ENCODE measurements around the gene TTLL10.

Gene TTLL10

DNA sequence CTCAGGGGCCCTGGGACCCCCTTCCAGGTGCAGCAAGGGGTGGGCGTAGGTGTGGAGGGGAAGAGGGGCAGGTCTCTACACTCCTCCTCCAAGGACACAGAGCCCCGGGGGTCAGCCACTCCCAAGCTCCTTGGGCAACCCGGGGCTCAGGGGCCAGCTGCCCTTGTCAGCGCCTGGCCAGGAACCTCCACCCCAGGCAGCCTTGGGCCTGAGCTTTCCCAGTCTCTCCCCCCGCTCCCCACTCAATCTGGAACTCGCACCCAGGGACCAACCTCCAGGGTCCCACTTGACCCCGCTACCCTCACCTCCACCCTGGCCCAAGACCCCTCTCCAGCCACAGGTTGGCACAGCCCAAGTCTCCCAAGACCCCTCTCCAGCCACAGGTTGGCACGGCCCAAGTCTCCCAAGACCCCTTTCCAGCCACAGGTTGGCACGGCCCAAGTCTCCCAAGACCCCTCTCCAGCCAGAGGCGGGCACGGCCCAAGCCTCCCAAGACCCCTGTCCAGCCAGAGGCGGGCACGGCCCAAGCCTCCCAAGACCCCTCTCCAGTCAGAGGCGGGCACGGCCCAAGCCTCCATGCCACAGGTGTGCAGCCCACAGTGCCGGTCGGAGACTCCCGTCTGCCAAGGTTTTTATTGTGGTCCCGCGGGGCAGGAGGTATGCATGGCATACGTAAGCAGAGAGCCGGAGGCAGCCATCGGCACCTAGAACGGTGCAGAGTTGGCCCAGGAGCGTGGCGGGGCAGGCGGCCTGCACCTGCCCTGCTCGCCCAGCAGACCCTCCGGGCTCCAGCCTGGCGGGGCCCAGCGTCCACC lies 37.3 kb downstream of the TTLL10 start:
- no peak for DNase-seq

DNA sequence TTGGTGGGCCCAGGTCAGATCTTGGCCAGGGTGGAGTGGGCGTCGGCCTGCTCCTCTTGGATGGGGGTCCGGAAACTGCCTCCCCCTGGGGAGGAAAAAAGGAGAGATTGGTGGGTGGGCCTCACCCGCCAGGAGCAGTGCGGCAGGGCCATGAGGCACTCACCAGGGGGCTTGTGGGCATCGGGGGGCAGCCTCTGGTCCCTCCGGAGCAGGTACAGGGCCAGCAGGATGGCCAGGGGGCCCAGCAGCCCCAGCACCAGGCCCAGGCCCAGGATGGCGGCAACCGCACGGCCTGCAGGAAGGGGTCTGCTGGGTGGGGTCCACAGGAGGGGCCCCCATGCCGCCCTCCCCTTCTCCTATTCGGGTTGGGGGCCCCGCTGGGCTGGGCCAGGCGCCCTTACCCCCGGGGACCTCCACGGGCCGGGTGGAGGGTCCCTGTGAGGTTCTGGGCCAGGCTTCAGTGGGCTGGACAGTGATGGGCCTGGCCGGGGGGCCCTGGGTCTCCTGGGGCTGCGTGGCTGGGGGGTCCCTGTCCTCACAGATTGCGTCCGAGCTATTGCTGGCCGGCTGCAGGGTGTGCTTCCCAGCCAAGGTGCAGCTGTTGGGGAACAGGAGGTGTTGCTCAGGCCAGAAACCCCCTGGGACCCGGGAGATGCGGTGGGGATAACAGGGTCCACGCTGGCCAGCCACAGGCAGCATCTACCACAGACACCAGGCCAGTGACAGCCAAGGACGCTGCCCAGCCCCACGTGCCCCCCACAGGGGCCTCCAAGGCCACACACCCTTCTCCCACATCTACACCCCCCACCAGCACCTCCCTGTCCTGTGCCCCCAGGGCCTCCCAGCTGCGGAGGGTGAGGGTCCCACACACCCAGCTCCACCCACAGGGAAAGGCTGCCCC lies 38.1 kb downstream of the TTLL10 start:
- DNase-seq, result no peak

- DNase-seq, result no peak
Measured at GRCh38 chr1:1212780-1213344, 39.2 kb downstream of the TTLL10 start.

GRCh38 chr1:1213345-1214265 lies 39.9 kb downstream of the TTLL10 start, which contains the start of gene TNFRSF4:
TSS of gene TNFRSF4 (minus strand) at chr1:1214153. CDS start at chr1:1214127, 26 bp downstream.
- DNase-seq, result no peak

GRCh38 chr1:1215080-1215676 lies 41.5 kb downstream of the TTLL10 start:
- DNase-seq, result no peak

GRCh38 chr1:1215881-1216605 lies 42.4 kb downstream of the TTLL10 start:
- no peak for DNase-seq

DNA sequence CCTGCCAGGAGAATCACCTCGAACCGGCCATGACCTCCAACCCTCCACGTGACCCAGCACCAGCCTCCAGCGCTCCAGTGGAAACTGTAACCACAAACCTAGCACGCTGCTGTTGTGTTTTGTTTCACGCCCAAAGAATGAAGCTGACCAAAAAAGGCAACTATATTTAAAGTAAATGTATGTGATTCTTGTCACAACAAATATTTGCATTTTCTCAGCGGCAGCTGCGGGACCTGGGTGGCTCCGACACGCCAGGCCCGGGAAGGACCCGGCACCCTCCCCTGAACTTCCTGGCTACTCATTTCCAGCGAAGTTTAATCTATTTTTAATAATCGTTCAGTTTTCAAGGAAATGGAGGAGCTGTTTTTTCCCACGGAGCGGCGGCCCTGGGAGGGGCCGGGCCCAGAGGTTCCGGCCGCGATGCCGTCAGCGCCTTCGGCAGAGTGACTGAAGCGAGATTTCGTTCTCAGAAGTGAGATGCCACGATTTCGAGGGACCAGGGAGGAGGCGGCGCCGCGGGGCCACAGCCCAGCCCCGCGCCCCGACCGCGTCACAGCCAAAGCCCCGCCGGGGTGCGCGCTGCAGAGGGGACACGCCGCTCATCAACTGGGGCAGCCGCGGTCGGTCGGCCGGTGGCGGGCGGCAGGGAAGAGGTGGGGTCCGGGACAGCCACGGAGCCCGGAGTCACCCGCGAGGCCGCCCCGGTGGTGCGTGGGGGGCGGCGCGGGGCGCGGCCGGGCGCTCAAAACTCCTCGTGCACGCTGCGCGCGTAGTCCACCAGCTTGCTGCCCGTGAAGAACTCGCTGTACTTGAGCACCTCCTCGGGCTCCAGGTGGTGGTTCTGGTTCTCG lies 43.3 kb downstream of the TTLL10 start:
- DNase-seq, result no peak

- DNase-seq, result no peak
Measured at GRCh38 chr1:1217621-1218523, 44.2 kb downstream of the TTLL10 start.

DNA sequence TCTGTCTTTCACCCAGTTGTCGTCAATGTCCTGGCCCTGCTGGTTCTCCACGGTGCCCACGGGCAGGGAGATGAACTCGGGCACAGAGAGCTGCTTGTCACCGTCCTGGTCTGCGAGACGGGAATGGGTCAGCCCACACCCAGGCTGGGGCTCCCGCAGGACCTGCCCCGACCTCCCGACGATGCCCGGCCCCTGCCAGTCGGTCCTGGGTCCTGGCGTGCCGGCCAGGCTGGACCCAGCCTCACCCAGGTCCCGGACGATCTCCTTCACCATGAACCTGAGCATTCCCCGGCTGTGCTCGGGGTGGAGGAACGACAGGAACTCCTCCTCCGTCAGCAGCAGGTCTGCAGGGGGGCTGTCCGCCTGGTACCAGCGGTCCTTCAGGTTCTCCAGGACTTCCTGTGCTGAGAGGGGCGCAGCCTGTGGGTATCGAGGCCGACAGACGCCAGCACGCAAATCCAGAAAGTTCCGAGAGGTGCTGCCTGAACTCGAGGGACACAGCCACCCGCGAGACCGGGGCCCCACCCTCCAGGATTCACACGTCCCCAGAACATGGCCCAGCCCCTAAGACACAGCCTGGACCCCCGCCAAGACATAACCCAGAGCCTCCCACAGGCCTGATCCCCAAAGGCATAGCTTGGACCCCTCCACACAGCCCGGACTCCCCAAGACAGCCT lies 45.0 kb downstream of the TTLL10 start:
- no peak for DNase-seq

DNA sequence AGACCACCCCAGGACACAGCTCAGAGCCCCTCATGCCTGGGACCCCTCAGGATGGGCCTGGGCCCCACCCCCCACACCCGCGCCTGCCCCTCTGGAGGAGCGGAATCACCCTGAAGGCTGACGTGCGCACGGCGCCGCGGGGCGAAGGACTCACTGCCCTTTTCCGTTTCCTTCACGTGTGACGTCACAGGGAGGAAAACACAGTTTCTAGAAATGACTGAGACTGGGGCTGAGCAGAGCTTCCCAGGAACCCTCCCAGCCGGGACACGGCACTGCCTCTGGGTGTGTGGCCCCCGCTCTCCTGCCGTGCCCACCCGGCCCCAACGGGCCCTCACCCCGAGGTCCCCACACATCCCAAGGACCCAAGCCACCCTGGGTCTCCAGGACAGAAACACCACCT lies 45.7 kb downstream of the TTLL10 start:
- DNase-seq, result no peak

GRCh38 chr1:1220197-1220596 lies 46.5 kb downstream of the TTLL10 start:
- no peak for DNase-seq

GRCh38 chr1:1221887-1222574 lies 48.4 kb downstream of the TTLL10 start:
- no peak for DNase-seq

DNA sequence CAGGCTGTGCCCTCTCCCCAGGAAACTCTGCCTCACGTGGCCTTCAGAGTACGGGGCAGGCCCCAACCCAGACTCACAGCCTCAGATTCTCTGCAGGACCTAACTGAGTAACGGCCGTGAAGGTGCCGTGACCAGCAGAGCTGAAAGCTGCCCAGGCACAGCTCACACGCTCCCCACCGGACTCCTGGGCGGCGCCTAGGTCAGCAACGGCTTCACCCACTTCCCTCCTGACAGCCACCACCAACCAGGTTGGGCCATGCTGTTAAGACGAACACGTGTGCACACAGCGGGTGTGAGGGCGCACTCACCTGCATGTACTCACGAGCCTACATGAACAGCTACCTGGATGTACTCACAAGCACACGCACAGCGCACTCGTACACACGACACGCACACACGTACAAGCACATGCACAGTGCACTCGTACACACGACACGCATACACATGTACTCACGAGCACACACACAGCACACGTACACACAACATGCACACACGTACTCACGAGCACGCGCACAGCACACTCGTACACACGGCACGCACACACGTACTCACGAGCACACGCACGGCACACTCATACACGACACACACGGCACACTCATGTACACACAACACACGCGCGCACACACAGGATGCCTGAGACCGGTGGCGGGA lies 49.0 kb downstream of the TTLL10 start:
- DNase-seq, result no peak

- DNase-seq, result no peak
Measured at GRCh38 chr1:1223321-1223720, 49.6 kb downstream of the TTLL10 start.

DNA sequence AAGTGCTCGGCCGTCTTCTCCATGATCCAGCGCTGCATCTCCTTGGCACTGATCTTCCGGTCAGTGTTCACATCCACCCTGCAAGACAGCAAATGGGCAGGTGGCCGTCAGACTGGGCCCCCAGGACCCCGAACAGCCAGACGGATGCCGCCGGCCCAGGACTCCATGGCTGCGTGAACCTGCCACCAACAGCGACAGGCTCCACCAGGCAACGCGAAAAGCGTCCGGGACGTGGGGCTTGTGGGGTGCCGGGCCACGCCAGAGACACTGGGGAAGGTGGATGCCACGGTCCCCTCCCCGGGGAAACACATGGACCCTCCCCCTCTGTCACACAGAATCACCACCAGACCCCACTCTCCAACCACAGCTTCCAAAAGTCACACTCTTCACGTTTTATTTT lies 50.2 kb downstream of the TTLL10 start:
- DNase-seq, result no peak

DNA sequence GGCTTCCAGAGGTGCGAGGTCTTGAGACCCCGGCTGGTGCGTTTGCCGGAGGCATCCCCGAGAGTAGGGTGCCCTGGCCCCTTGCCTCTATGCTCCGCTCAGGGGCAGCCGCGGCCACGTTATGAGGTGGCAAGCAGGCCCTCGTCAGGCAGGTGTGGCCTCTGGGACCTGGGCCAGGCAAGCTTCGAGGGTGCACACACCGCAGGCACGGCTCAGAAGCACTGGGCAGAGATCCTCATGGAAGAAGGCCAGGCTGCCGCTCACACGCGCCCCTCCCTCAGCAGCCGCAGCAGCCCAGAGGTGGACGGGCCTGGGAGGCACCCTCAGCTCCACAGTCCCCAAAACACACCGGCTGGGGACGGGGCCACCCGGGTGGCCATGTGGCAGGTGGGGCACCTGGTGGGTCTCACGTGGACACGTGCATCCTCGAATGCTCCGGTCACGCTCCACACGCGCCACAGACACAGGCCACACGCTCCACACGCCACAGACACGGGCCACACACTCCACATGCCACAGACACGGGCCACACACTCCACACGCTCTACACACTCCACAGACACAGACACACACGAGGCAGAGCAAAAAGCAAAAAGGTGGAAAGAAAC lies 51.7 kb downstream of the TTLL10 start:
- DNase-seq, result no peak

DNA sequence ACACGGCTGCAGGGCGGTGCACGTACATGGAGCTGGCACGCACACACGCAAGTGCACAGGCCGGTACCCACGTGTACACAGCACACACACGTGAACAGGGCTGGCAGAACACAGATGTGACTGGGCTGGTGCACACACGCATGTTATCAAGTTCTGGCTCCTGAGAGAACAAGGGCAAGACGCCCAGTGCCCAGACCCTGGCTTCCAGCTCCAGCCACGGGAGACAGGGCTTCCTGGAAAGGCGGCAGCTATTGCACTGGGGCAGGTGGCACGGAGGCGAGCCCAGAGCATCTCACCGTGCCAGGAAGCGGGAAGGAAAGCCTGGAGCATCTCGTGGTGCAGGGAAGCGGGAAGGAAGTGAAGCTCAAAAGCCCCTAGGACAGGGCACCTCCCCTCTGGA lies 52.2 kb downstream of the TTLL10 start:
- no peak for DNase-seq
